ENCODE measurements around the gene GSTM2. TPM values are rescaled to one million over a fixed set of nuclear protein-coding genes. Genes with fewer than 3 reads are reported as not detected.

Gene GSTM2
- total RNA-seq, 1 experiment from 2014 or later, result 10.2 TPM

GRCh38 chr1:109644670-109645069, 23.2 kb upstream of the GSTM2 start:
- no peak for TF ChIP-seq EZH2 (IDR thresholded peaks at IDR 0.05; ENCODE audit: low read depth)
- no peak for TF ChIP-seq CTCF (conservative IDR thresholded peaks at IDR 0.05)
- Histone ChIP-seq H3K4me3 (no peak overlapping the region), H3K9me3 (ENCODE audit: insufficient read depth, low read depth) (no peaks in the 10 kb centered on the region), H2AFZ (no peak overlapping the region), H3K9me2 (ENCODE audit: insufficient read depth) (no peaks in the 10 kb centered on the region), H3K27me3 (ENCODE audit: insufficient read depth, low read depth) (no peaks in the 10 kb centered on the region), H4K20me1 (ENCODE audit: insufficient read depth) (no peaks in the 10 kb centered on the region), H3K27ac (no peak overlapping the region), H3K79me2 (ENCODE audit: low read depth) (no peaks in the 10 kb centered on the region), H3K4me1 (replicated peaks; ENCODE audit: insufficient read depth) (peaks cover 10% of the 10 kb centered on the region), H3K4me2 (no peak overlapping the region), H3F3A (ENCODE audit: insufficient read depth, low read depth) (0 out of 2 replicates have a peak, but pooled peaks cover 3% of the 10 kb centered on the region), H3K36me3 (ENCODE audit: low read depth) (no peaks in the 10 kb centered on the region)
- no TSS peak for BruUV-seq (replicated peaks)
- CTCF ChIA-PET, result no interaction called here
- no peak for DNase-seq
- intact Hi-C loops (cut with micrococcal nuclease; ENCODE audit: unreplicated experiment), result loop anchor here (5.0 kb wide), 1 partner anchor 368 kb away; no protein-coding TSS in a partner anchor
- POLR2A ChIA-PET (ENCODE audit: unreplicated experiment), result no interaction called here

- Histone ChIP-seq H3K4me3 (no peak overlapping the region), H3K36me3 (ENCODE audit: low read depth) (no peaks in the 10 kb centered on the region), H3K27ac (no peak overlapping the region), H4K20me1 (ENCODE audit: insufficient read depth) (no peaks in the 10 kb centered on the region), H3K4me2 (no peak overlapping the region), H3K4me1 (replicated peaks; ENCODE audit: insufficient read depth) (peaks cover 41% of the 10 kb centered on the region), H3K79me2 (ENCODE audit: low read depth) (no peaks in the 10 kb centered on the region), H2AFZ (no peak overlapping the region), H3K27me3 (ENCODE audit: insufficient read depth, low read depth) (no peaks in the 10 kb centered on the region), H3K9me2 (ENCODE audit: insufficient read depth) (no peaks in the 10 kb centered on the region), H3F3A (ENCODE audit: insufficient read depth, low read depth) (peaks cover 12% of the 10 kb centered on the region; the same call in 1 of the 2 replicates), H3K9me3 (ENCODE audit: insufficient read depth, low read depth) (no peaks in the 10 kb centered on the region; the same call in 1 of the 2 replicates)
- CTCF ChIA-PET, result interaction anchor here (1.6 to 3.1 kb wide), 3 partner anchors 10 to 335 kb away, joined by 4 to 20 read pairs (median 13); partner anchors contain the start of gene AHCYL1
- intact Hi-C loops (cut with micrococcal nuclease; ENCODE audit: unreplicated experiment), result no loop called here
- DNase-seq, result peak in 1 of 2 experiments; percentile 26
- POLR2A ChIA-PET (ENCODE audit: unreplicated experiment), result interaction anchor here (0.5 kb wide), 1 partner anchor 335 kb away, joined by 3 read pairs; the partner anchor contains the start of gene AHCYL1
- BruUV-seq (replicated peaks), result no TSS peak
- TF ChIP-seq EZH2 (IDR thresholded peaks at IDR 0.05; ENCODE audit: low read depth), result no peak
- no peak for TF ChIP-seq CTCF (conservative IDR thresholded peaks at IDR 0.05)
Observed at GRCh38 chr1:109649491-109649914, 18.4 kb upstream of the GSTM2 start.

- H3K9me2 ChIP-seq (ENCODE audit: insufficient read depth), result no peaks in the 10 kb centered on the region
- no peak for TF ChIP-seq CTCF (conservative IDR thresholded peaks at IDR 0.05)
- no peak for TF ChIP-seq EZH2 (IDR thresholded peaks at IDR 0.05; ENCODE audit: low read depth)
- peak in 1 of 2 experiments; percentile 72 for DNase-seq
- H3K9me3 ChIP-seq (ENCODE audit: insufficient read depth, low read depth), result peaks cover 3% of the 10 kb centered on the region; the same call in 1 of the 2 replicates
- no peaks in the 10 kb centered on the region for H3K79me2 ChIP-seq (ENCODE audit: low read depth)
- no peaks in the 10 kb centered on the region for H4K20me1 ChIP-seq (ENCODE audit: insufficient read depth)
- H2AFZ ChIP-seq, result no peak overlapping the region
- intact Hi-C loops (cut with micrococcal nuclease; ENCODE audit: unreplicated experiment), result no loop called here
- no peak overlapping the region for H3K4me3 ChIP-seq
- ChIA-PET CTCF (interaction anchor here (0.5 to 3.1 kb wide), 6 partner anchors 11 to 1083 kb away, joined by 3 to 20 read pairs (median 4); partner anchors contain the start of gene AHCYL1), POLR2A (ENCODE audit: unreplicated experiment) (interaction anchor here (0.6 kb wide), 1 partner anchor 167 kb away, joined by 3 read pairs; no protein-coding TSS in a partner anchor)
- no peaks in the 10 kb centered on the region for H3K27me3 ChIP-seq (ENCODE audit: insufficient read depth, low read depth)
- BruUV-seq (replicated peaks), result no TSS peak
- H3K4me1 ChIP-seq (replicated peaks; ENCODE audit: insufficient read depth), result peaks cover 50% of the 10 kb centered on the region
- no peaks in the 10 kb centered on the region for H3K36me3 ChIP-seq (ENCODE audit: low read depth)
- peaks cover 12% of the 10 kb centered on the region; the same call in 1 of the 2 replicates for H3F3A ChIP-seq (ENCODE audit: insufficient read depth, low read depth)
- peak overlapping the region; percentile 41 for H3K4me2 ChIP-seq
- 0 out of 2 replicates have a peak overlapping the region, but pooled peaks have one; percentile 5 for H3K27ac ChIP-seq
Observed at GRCh38 chr1:109650609-109651008, 17.2 kb upstream of the GSTM2 start.
